GM19397 (cell line): ENCODE data around the gene COL13A1.

Experiments
- ATAC-seq: cut with Tn5 transposase; IDR thresholded peaks from one replicate; pipeline ENCODE4 v1.9.1; 2021; ENCODE audit warnings: mild to moderate bottlenecking, moderate library complexity; ENCODE audit not compliant: unreplicated experiment

COL13A1 gene

DNA sequence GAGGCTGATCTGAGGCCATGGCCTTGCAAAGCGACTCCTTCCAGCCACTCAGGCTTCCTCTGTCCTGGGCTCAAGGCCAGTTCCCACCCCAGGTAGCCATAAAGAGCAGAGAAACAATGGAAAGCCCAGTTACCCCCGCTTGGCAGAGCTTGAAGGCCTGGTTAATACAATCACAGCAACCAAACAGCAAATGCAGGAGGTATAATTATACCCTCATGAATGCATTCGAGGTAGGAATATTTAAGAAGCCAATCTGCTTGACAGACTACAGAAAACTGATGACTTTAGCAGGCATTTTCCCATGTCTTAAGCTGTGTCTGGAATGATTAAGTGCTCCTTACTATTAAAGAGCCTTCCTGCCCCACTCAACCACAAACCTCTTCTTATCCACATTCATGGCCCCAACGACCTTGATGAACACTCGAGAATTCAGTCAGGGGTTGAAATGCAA is 136.9 kb downstream of the COL13A1 start:
- ATAC-seq, result no peak

- ATAC-seq, result no peak
Measured at GRCh38 chr10:69939061-69939460, 137.4 kb downstream of the COL13A1 start.

- ATAC-seq, result no peak
Measured at GRCh38 chr10:69939481-69939880, 137.8 kb downstream of the COL13A1 start.

DNA sequence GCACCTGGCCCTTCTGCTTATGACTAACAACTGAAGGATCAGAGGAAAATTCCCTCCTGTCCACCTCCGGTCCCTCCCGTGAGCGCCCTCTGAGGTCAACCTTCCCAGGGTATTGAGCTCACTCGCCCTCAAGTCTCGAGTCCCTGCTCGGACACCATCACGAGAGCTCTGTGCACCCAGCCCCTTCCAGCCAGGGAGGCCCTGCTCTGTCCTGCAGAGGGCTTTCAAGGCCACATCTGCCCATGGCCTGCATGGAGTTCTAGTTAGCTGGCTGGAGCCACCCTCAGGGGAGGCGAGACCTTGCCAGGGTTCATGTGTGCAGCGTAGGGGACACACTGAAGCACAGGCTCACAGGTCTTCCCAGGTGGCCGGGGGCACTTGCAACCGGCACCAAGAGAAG is 140.0 kb downstream of the COL13A1 start:
- ATAC-seq, result no peak

- ATAC-seq, result no peak
Measured at GRCh38 chr10:69943292-69943820, 141.7 kb downstream of the COL13A1 start.

- no peak for ATAC-seq
Measured at GRCh38 chr10:69944761-69945160, 143.1 kb downstream of the COL13A1 start.

DNA sequence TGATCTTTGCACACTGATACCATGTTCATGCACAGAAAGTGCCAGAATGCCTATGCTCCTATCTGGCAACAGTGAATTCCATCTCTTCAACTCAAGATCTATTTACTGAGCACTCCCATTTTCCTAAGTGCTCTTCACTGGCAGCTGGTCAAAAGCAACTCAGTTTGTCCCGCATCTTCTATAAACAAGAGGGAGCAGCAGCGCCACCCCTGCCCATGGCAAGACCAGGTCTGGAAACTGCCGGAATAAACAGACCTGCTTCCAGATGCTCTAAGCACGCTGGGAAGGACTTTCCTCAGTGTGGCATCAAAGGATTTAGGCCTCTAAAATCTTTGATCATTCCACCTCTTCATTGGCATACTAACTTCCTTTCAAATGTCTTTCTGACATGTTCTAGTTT is 146.6 kb downstream of the COL13A1 start:
- no peak for ATAC-seq

GRCh38 chr10:69949770-69950169 is 148.1 kb downstream of the COL13A1 start:
- ATAC-seq, result no peak

GRCh38 chr10:69951658-69952057 is 150.0 kb downstream of the COL13A1 start:
- no peak for ATAC-seq

DNA sequence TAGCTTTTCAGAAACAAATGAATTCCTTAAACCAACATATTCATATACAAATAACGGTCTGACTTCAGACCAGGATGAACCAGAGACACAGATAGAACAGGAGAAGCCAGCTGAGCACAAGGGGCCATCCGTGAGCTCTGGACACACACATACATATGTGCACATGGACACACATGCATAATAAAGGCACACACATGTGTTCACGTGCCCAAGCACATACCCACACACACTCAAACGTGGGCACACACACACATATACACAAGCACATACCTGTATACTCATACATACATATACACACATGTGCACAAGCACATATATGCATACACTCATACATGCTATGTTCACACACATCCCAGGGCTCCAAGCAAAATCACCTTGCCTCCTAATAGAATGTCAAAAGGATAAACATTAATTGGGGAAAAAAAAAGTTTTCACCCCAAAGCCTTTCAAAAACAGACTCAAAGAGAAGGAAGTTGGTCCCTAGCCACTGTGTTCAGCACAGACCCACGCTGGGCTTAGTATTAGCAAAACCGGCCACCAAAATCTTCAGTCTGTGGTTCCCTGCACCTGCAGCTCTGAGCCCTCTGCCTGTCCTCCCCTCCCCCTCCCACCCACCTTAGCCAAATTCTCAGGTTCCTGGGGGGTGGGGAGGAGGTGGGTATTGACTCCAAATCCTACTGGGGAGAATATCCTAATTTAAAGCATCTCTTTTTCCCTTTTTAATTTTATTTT is 150.5 kb downstream of the COL13A1 start:
- ATAC-seq, result no peak

DNA sequence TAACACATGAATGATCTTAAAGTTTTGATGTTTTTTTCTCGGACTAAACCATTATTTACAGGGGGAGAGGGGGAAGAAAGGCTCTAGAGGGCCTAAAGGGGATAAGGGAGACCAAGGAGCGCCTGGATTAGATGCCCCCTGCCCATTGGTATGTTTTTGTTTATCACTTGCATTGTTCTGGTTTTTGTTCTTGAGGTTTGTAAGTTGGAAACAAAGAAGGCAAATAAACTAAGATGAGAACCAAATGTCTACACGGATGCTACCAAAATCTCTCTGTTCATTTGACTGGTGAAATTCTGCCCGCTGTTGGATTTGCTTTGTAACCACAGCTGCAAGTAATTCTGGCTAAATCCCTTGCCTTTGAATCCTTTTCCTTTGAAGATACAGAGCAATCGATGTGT is 151.1 kb downstream of the COL13A1 start:
- ATAC-seq, result no peak

DNA sequence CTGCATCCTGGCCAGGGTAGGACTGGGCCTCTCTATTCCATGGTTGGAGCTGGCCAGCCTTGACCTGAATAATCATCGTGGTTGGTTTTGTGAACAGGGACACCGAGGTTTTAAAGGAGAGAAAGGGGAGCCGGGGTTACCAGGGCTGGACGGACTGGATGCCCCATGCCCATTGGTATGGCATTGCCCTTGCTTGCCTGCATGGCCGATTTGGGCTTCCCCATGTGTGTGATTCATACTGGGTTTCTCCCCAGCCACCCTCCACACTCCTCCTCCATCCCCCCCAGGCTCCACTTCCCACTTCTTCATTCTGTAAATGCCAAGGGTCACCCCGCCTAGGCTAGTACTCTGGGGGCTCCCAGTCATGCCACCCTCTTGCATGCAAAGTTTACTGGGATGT is 152.1 kb downstream of the COL13A1 start:
- no peak for ATAC-seq

DNA sequence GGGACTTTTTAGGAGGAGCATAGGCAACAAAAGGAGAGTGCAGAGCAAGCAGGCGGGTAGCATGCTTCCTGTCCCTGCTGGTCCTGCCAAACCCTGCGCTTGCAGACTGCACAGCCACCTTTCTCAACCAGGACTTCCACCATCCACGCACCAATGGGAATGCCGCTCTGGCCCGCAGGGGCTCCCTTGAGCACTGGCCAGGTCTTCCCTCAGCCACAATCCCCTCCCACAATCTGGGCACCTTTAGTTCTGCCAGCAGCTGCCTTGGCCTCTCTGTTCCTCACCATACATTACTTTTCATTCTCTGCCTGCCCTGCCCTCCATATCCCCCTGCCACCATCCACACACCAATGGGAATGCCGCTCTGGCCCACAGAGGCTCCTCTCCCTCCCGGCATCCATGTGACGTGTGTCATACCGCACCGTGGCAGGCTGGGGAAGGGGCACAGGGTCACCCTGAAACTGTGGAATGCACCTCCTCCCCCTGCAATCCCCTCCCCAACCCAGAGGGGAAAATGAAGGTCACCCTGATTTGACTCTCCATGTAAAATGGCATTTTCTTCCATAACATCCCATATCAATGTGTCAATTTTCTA is 153.6 kb downstream of the COL13A1 start:
- ATAC-seq, result no peak

- ATAC-seq, result no peak
Measured at GRCh38 chr10:69955897-69956740, 154.4 kb downstream of the COL13A1 start.

DNA sequence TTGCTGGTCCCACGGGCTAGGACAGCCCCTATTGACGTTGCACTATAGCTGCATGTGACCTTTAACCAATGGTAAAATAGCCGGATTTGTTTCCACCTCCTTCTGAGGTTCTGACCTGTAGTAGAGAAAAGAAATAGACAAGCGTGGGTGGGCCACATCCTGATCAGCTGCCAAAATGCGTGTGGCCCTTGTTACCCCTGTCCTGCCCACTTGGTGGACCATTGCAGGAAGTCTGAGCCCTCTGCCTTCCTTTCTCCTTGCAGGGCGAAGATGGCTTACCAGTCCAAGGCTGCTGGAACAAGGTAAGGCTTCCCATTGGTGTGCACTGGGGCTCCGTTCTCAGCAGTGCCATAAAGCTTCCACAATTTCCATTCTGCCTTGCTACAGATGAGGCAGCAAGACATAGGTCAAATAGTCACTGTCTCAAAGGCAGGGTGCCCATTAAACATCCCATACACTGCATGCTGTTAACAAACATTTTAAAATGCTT is 155.1 kb downstream of the COL13A1 start:
- ATAC-seq, result no peak

GRCh38 chr10:69957241-69957885 is 155.7 kb downstream of the COL13A1 start:
- no peak for ATAC-seq

GRCh38 chr10:69957886-69958555 is 156.3 kb downstream of the COL13A1 start:
- no peak for ATAC-seq

DNA sequence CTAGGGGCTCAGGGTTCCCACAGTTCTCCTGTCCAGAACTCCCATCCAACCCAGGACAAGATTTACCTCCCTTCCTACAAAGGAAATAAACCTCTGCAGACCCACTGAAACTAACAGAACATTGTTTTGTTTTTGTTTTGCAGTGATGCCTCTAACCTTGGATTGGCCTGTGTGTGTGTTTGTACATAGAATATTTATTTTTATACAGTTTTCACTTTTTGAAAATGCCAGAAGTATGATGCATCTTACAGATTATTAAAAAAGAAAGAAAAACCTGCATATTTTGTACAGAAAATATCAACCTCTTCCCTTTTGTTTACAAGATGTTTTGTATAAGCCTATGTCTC is 156.8 kb downstream of the COL13A1 start:
- no peak for ATAC-seq

GRCh38 chr10:69959911-69960310 is 158.2 kb downstream of the COL13A1 start:
- no peak for ATAC-seq

- no peak for ATAC-seq
Measured at GRCh38 chr10:69960606-69960987, 158.9 kb downstream of the COL13A1 start.
